ENCODE data around the gene KIAA1755.

KIAA1755 gene

DNA sequence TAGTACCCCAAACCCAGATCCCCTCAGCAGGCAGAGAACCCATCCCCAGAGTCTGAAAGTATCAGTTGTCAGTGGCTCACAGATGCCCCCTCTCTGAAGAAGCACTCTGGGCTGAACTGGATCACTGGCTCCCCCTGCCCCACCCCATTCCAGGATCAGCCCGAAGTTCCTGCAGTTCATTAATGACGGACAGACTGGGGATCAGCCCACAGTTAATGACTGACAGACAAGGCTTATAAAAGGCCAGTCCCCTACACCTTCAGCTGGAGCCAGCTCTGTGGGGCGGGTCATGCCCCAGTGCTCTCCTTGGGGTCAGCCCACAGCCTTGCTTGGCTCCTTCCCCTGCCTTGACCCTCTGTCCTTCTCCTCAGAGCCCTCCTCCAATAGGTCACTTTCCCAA is 21.7 kb downstream of the KIAA1755 start:
- DNase-seq: no peak

DNA sequence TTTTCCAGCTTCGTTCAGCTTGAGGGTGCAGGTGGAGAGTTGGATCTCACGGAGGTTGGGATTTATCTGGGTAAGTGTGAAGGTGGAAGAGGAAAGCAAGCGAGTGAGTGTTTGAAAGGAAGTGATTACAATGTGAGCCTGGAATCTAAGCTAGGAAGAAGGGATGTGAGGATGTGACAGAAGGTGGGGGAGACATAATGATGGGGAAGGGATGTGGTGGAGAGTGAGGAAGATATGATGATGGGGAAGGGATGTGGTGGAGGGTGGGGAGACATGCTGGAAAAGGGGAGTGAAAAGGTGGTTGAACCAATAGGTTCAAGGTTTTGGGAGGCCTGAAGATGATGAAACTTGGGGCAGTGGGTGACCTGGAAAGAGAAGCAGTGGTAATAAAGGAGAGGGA is 23.2 kb downstream of the KIAA1755 start:
- DNase-seq: no peak

DNA sequence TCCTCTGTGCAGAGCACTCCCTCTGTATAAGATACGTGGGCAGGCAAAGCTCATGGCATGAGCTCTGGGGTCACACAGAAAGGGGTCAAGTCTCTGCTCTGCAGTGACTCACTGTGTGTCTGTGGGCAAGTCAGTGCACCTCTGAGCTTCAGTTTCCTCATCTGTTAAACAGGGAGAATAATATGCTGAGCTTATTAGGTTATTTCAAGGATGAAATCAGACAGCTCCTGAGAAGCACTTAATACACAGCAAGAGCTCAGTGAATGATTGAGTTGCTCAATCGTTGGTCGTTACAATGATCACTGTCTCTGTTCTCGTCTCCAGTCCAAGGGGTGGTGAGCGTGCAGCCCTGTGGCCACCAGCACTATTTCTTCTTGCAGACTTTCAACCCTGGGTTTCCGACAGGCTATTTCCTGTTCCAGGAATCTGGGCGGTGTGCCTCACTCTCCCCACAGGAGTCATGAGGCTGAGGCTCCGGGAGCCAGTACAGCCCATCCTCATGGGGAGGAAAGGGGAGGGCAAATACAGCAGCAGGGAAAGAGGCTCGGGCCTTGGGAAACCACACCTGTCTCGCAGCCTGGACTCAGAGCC is 28.9 kb downstream of the KIAA1755 start:
- no peak for DNase-seq

DNA sequence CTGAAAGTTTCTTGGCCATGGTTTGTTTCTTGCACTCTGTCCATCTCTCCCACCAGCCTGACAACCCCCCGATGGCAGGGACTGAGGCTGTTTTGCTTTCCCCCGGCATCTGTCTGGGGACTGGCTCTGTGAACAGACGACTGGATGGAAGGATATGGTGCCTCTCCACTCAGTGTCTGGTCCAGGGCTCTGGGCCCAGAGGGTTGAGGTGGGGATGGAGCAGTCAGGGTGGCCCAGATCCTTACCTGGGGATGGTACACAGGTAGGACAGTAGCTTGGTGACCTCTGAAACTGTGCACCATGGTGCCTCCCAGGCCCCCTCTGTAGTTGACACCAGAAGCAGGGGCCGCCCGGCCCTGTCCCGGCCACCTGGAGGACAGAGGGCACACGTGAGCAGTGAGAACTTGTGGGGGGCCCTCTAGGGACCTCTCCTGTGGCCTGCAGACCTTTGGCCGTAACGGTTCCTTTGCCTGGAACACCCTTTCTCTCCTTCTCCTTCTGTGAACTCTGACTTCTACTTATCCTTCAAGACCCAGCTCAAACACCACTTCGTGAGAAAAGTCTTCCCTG is 29.5 kb downstream of the KIAA1755 start:
- DNase-seq: no peak

DNA sequence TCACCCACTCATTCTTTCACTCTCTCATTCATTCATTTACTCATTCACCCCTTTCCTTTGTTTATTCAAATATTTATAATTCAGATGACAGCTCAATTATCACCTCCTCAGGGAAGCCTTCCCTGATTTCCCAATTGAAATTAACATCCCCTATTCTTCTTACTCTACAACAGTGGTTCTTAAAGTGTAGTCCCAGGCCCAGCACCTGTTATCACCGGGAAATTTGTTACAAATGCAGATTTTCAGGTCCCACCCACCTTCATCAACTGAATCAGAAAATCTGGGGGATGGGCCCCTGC is 30.3 kb downstream of the KIAA1755 start:
- DNase-seq: no peak

DNA sequence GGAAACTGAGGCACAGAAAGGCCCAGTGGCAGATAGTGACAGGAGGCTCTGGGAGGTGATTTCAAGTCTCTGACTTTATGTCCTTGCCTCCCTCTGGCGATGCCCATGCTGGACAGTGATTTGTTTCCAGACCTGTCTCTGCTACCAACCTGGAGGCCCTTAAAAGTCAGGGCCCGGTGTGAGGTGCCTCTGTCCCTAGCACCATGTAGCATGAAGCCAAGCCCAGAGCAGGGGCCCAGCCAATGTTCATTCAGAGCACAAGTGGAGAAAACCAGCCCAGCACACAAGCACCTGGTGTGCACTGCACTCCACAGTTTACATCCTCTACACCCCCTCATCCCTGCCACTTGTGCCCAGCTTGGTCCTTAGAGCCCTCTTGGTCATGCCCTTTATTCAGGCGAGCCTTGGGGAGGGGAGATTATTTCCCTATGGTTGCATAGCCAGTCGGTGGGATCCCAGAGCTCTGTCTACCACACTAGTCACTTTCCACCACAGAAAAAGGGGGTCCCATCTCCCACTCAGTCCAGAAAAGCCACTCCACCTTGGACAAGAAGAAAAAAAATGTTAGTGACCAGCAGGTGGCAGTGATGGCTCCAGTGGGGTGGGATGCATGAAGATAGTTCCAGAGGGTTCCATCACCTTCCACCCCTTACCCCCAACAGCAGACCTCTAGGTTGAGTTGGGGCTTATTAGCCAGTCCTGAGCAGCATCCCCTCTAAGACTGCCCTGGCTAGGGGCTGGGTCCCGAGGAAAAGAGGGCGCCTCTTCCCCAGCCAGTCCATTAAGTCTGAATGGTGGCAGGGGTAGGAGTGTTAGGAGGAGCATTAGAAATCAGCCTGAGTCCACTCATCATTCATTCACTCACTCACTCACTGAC is 30.9 kb downstream of the KIAA1755 start:
- no peak for DNase-seq

DNA sequence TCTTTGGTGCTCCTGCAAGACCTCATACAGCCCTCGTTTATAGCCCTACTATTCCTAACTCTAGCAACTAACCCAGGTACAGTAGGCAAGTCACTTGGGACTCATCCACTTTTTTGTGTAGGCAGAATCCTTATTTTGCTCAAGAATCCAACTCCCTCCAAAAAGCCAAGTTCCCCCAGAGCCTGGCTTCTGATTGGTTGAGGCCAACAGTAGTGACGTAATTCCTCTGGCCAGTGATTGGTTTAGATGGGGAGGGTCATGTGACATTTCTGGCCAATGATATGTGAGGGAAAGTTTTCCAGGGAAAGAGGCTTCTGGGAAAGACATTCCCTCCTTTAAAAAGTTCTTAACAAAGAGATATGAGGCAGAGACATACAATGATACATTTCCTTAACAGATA is 32.1 kb downstream of the KIAA1755 start:
- DNase-seq: no peak

DNA sequence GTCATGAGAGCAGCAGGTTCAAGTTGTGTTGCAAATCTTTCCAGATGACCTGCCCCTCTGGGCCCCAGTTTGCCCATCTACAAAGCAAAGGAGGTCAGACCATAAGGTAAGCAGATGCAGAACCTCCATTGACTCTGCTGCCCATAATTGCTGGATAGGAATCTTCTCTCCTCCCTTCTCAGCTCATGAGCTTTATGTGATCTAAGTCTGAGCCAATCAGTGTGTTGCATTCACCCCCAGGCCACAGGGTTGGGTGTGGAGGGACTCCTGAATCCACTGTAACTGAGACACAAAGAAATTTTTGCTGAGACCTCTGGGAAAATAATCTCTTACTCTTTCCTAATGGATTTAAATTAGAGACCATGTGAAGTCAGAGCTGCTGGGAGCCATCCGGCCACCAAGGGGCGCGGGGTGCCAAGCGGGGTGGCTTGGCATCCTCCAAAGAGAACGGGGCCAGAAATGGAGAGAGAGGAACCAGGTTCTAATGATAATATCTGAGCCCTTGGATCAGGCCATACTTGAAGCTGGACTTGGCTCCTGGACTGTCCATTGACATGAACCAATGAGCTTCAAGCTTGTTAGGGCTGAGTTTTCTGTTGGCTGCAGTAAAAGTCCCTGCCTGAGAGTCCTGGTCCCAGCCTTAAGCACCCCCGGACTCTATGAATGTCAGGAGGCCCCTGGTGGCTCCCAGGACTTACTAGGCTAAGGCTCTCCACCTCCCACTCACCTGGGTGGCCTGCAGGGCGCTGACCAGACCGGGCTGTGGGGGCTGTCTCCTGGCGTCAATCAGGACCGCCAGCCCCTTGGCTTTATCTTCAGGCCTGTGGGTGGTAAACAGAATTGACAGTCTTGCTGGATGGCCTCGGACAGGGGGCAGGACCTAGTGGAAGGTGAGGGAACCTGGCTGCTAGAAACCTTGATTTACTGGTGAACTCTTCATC is 32.8 kb downstream of the KIAA1755 start:
- no peak for DNase-seq

DNA sequence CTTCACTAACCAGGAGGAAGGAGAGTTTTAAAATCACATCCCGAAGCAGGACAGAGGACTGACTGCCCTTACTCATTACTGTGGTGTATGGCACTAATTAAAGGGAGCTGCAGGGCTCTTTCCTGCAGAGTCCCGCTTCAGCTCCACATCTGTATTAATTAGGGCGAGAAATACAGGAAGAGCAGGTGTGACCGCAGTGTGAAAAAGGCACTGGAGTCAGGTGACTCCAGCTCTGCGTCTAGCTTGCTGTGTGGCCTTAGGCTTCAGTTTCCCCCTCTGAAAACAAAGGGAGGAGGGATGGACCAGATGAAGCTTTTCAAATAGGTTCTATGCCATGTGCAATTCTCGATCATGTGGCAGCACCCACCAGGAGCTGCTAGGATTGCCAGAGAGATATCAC is 34.0 kb downstream of the KIAA1755 start:
- DNase-seq: no peak

DNA sequence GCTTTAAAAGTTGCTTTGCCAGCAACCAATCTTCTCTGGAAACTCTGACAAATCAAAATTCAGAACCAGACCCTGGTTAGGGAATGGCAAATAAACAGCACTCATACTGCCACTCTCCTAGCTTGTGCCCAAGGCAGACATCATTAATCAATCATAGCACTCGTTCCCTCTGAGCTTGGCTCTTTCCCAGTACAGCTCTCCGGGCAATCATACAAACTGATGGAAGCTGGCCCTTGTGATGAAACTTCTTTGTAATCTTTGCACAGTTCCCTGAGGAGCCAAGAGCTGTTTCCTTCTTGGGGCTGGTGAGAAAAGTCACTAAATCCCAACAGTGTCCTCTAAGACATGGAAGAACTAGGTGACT is 34.7 kb downstream of the KIAA1755 start:
- no peak for DNase-seq

DNA sequence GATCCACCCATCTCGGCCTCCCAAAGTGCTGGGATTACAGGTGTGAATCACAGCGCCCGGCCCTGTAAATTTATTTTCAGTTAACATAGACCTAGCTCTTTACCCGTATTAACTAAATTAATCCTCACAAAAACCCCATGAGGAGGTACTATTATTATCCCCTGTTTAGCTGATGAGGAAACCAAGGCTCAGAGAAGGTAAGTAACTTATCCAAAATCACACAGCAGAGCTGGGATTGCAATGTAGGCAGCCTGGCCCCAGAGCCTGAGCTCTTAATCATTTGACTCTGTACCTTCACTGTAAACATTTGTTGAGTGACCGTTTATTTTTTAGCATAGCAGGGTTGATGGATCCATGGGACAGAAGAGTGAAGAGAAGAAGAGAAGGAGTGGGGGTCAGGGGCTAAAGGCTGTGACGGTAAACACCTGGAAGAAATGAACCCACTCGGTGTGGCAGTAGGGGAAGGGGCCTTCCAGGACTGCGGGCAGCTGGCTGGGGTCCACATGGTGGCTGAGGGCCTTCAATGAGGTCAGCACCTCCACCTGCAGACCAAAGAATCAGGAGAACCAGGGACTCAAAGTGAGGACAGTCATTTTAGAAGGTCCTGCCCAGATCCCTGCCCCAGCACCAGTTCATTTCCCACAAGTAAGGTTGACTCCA is 35.2 kb downstream of the KIAA1755 start:
- no peak for DNase-seq

DNA sequence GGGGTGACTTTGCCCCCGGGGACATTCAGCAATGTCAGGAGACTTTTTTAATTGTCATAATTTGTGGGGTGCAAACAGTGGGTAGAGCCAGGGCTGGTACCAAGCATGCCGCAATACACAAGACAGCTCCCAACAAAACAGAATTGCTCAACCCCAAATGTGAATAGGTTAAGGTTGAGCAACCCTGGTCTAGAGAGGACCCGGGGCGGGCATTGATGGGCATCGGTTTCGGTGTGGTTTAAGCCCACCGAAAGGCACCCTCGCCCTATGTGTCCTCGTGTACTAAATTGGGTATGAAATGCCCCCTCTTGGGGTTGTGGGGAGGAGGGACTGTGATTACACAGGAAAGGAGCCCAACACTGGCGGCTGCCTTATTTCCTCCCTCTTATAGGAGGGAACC is 36.0 kb downstream of the KIAA1755 start:
- no peak for DNase-seq

DNA sequence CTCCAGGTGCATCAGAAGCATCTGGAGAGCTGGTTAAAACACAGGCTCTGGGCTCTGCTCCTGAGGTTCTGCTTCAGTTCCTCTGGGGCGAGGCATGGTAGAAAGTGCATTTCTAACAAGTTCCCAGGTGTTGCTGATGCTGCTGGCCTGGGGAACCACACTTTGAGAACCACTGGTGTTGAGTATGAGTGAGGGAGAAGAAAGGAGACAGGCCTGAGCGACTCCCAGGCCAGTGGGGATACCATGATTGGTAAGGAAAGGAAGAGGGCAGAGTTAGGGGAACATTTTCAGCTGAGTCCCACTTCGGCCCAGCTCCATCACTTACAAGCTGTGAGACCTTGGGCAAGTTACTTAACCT is 36.8 kb downstream of the KIAA1755 start:
- no peak for DNase-seq

DNA sequence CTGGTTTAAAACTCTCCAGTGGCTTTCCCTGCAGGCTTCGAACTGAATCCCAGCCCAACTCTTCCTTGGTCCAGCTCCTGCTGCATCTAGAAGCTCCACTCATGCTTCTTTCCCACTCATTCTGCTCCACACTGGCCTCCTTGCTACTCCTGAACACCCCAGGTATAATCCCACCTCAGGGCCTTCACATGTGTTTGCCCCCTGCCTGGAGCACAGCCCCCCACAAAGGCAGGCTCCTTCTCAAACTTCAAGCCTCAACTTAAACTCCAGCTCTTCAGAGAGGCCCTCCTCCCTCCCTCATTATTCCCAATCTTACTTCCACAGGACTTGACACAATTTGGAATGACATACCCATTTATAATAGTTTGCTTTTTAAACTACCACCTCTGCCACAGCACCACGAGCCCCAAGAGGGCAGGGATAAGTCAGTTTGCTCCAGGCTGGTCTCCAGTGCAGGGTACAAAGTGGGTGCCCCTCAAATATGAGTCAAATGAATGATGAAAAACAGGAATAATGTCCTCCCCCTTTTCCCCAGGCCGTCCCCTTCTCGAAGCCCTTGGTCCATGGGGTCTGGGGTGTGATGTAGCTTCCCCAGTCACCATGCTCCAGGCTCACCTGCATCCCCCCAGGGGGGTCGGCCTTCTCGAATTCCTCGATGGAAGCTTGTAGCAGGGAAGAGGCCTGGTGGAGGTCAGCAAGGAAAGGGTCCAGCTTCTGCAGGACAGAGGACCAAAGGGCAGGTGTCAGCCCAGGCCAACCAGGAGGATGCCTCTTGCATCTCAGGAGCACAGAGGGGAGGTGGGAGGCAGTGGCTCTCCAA is 37.4 kb downstream of the KIAA1755 start:
- no peak for DNase-seq

DNA sequence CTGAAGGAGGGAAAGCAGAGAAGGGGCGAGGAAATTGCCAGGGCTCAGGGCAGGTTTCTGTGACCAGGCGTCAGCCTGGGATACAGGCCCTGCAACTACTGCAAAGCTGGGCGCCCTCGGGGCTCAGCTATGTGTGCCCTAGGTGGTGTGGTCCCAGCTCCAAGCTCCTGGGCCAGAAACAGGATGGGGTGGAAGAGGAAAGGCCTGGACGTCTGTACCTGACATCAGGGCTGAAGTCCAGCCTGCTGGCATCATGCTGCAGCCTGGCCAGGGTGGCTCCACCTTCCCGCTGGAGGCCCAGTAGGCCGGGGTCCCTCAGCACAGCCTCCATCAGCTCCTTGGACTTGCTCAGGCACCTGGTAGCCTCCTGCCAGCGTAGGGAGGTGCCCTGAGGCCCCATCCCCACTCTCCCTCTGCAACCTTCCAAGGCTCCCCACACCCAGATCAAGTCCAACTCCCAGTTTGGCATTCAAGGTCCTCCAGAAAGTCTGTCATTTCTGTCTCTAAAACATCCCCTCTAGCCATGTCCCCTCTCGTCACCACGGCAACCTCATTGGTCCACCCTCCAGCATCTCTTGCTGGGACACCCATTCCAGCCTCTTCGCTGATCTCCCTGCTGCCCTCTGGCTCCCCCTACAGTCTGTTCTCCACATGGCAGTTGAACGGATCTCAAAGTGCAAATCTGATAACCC is 38.2 kb downstream of the KIAA1755 start:
- DNase-seq: no peak

DNA sequence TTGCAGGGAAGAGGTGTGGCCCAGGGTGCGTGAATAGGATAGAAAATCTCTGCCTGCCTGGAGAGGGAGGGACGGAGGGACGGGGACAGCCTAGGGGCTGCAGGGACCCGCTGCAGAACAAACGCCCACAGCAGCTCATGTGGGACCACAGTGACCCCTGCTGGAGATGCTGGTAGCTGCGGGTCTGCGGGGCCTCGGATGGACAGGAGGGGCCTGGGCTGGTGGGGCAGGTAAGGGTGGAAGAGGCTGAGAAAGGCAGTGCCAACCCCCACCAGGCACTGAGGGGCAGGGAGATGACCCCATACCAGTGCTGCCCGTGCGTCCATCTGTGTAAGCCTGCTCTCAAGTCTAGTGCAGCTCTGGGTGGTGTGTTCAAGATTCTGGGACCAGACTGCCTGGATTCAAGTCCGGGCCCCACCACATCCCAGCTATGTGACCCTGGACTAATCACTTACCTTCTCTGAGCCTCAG is 39.4 kb downstream of the KIAA1755 start:
- DNase-seq: no peak

DNA sequence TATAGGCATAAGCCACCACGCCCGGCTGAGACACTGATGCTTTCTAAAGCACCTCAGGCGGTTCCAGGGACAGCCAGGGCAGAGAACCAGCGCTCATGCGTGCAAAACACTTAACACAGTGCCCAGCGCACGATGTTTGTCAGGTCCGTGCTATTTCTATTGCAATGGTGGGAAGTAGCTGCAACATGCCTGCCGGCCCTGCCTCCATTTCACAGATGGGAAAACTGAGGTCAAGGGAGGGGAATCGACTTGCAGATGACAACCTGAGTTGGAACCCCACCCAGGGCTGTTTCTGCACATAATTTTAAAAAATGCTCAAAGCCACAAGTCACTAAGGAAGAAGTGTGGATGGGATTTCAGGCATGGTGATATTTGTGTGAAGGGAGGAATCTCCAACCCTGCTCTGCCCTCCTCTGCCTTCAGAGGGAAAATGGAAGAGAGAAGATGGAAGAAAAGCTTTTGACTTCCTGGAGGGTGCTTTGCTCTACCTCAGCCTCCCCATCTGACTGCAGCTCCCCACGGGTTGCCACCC is 39.9 kb downstream of the KIAA1755 start:
- no peak for DNase-seq

DNA sequence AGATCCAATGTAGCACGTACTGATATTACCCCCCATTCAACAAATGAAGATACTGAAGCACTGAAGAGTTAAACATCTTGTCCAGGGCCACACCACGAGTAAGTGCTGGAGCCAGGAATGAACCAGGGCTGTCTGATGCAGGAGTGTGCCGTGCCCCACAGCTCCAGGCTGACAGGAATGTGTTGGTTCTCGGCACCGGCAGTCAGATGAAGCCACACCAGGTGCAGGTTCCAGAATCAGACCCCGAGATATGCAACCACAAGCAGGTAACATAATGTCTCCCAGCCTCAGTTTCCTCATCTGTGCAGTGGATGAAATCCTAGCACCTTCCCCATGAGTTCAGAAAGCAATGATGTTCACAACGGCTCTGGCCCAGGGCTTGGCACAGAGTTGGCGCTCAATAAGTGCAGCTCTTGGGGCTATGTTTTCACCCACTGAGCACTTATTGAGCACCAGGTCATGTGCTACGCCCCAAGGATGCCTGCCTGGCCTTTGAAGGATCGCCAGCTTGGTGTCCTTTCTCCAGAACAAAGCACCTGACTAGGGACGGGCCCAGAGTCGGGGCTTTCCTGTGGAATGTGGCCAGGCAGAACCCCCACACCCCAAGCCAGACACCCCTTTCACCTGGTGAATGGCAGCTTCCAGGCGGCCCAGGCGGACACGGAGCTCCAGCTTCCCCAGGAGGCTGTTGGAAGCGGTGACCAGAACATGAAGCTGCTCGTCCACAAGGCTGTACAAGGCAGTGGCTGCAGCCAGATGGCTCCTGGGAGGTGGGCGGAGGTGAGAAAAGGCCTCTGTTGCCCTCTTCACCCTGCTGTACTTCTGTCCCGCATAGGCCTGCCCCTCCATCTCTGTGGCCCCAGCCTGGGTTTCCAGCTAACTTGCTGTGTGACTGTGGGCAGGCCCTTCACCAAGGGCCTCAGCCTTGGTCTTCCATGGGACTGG is 41.3 kb downstream of the KIAA1755 start:
- no peak for DNase-seq

DNA sequence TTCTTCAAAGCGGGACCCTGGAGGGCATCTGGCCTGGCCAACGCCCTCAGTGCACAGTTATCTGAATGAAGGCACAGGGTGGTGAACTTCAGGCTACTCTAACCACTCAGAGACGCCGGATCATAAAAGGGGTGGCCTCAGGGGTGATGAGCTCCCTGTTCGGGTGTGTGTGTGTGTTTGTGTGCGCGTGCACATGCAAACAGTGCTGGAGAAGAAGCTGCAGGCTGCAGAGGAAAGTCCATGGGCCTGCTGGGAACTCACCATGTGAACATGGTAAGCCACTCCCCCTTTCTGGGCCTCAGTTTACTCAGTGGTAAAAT is 42.0 kb downstream of the KIAA1755 start:
- no peak for DNase-seq

All from cerebellar nuclear complex (tissue), 1 donor.